HepG2 (cell line): Measurements from ENCODE around the gene PLXNA4.

Experiments used
- ATF7 ChIP-seq, 2 experiments: fragments of 450-650 bp in 1 of 2; sonication (generic) in 1 of 2; formaldehyde crosslinking in 1 of 2; IDR thresholded peaks; 2 replicates each; pipeline versions ENCODE4 v1.4.0 to v1.6.1; 2016 to 2020; ENCODE audit warnings: antibody characterized with exemption in 1 of 2, mild to moderate bottlenecking in 1 of 2, missing genetic modification reagents in 1 of 2
- MAZ ChIP-seq, 2 experiments: sonication (generic) in 1 of 2; formaldehyde crosslinking in 1 of 2; IDR thresholded peaks; 2 replicates each; pipeline versions ENCODE4 v1.5.0 to v1.6.1; 2012 to 2020; ENCODE audit warnings: low read depth in 2 of 2, mild to moderate bottlenecking in 2 of 2, borderline replicate concordance in 1 of 2, improper control_type of control experiment in 1 of 2, low read length in 1 of 2, missing genetic modification reagents in 1 of 2, moderate library complexity in 1 of 2
- ZNF234 ChIP-seq: sonication (generic); formaldehyde crosslinking; conservative IDR thresholded peaks from 2 replicates; pipeline ENCODE4 v1.5.1; 2020; ENCODE audit warnings: mild to moderate bottlenecking, missing genetic modification reagents
- TF ChIP-seq, protein P1 (sequence below): sonication (generic); formaldehyde crosslinking; IDR thresholded peaks from 2 replicates; pipeline ENCODE4 v1.4.0; 2020; ENCODE audit warnings: mild to moderate bottlenecking, missing genetic modification reagents

DNA sequence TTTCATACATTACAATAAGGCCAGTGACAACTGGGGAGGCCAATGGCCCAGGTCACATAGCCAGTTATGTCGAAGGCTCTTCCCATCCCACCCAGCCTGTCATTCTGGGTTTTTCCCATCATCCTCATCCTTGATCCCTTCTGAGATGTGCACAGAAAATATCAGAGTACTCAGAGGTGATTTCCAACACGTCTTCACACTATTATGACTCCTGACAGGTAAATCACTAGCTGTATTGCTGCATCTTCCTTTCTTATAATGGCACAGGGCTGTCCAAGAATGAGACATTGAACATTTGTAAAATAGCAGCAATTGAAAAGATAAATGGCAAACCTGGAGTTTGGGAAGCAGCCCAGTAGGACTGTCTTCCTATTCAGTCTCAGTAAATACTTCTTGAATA is 159.9 kb downstream of the PLXNA4 start:
- TF ChIP-seq, protein P1, sequence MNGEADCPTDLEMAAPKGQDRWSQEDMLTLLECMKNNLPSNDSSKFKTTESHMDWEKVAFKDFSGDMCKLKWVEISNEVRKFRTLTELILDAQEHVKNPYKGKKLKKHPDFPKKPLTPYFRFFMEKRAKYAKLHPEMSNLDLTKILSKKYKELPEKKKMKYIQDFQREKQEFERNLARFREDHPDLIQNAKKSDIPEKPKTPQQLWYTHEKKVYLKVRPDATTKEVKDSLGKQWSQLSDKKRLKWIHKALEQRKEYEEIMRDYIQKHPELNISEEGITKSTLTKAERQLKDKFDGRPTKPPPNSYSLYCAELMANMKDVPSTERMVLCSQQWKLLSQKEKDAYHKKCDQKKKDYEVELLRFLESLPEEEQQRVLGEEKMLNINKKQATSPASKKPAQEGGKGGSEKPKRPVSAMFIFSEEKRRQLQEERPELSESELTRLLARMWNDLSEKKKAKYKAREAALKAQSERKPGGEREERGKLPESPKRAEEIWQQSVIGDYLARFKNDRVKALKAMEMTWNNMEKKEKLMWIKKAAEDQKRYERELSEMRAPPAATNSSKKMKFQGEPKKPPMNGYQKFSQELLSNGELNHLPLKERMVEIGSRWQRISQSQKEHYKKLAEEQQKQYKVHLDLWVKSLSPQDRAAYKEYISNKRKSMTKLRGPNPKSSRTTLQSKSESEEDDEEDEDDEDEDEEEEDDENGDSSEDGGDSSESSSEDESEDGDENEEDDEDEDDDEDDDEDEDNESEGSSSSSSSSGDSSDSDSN (CRISPR knock-in tag) = no peak
- TF ChIP-seq ATF7 (IDR thresholded peaks at IDR 0.05) (no peak), ATF7 (CRISPR knock-in tag; IDR thresholded peaks at IDR 0.05) (no peak), ZNF234 (CRISPR knock-in tag) (no peak), MAZ (IDR thresholded peaks at IDR 0.05; ENCODE audit: borderline replicate concordance, low read depth, low read length) (no peak), MAZ (CRISPR knock-in tag; IDR thresholded peaks at IDR 0.05; ENCODE audit: low read depth) (no peak)
